A549 (cell line): ENCODE results near the gene DYNLT4. TPM values are rescaled to one million over a fixed set of nuclear protein-coding genes. Genes with fewer than 3 reads are reported as not detected.

Experiments
- ATAC-seq, 2 experiments: fragments of 200-7000 bp in 1 of 2; fragments of >200 bp in 1 of 2; cut with Nextera tagmentation in 1 of 2; cut with Tn5 transposase in 1 of 2; 3 replicates each; pipeline versions ENCODE4 v1.8.0 to v1.9.1; 2018 to 2020; ENCODE audit warnings: mild to moderate bottlenecking in 1 of 2, moderate library complexity in 1 of 2
- CTCF ChIA-PET: fragments of 300-600 bp; sonication (Branson Sonifier 250); formaldehyde crosslinking; extraction: SDS; loops from one replicate; lab custom pipeline; 2021; ENCODE audit warnings: antibody characterized with exemption, inconsistent platforms; lab: Yijun Ruan, JAX
- POLR2A ChIA-PET: fragments of 350-600 bp; formaldehyde crosslinking; extraction: SDS; loops from one replicate; lab custom pipeline; 2021; ENCODE audit warnings: antibody characterized with exemption, inconsistent platforms; lab: Yijun Ruan, JAX
- DNase-seq, 2 experiments: peaks; one replicate each; pipeline versions ENCODE4 v3.0.0 to v3.0.0-alpha.2; 2011 to 2016; ENCODE audit warnings: low read depth in 1 of 2, low spot score in 1 of 2
- FAIRE-seq: peaks from 2 replicates; lab custom pipeline; 2011; peaks lifted over from hg19 to GRCh38; lab: Jason Lieb, UNC
- H3K27ac ChIP-seq, 2 experiments: fragments of >200 bp; sonication (Bioruptor Twin); formaldehyde crosslinking; 3 replicates each; pipeline ENCODE4 v1.5.1; 2016 to 2017
- H3K4me1 ChIP-seq: fragments of >200 bp; sonication (Bioruptor Twin); formaldehyde crosslinking; 3 replicates; pipeline ENCODE4 v1.6.1; 2016
- H3K4me2 ChIP-seq: fragments of >200 bp; sonication (Bioruptor Twin); formaldehyde crosslinking; 3 replicates; pipeline ENCODE4 v1.6.1; 2016
- H3K4me3 ChIP-seq: fragments of >200 bp; sonication (Bioruptor Twin); formaldehyde crosslinking; 3 replicates; pipeline ENCODE4 v1.5.1; 2016
- H3K9me3 ChIP-seq: fragments of >200 bp; sonication (Bioruptor Twin); formaldehyde crosslinking; 3 replicates; pipeline ENCODE4 v1.6.1; 2016
- BHLHE40 ChIP-seq: IDR thresholded peaks from 2 replicates; pipeline ENCODE4 v1.6.1; 2012; ENCODE audit warnings: low read depth, low read length, inconsistent platforms
- CEBPB ChIP-seq, 2 experiments: fragments of >200 bp in 1 of 2; sonication (Bioruptor Twin) in 1 of 2; formaldehyde crosslinking in 1 of 2; IDR thresholded peaks; 2 replicates each; pipeline ENCODE4 v1.6.1; 2012 to 2016
- EHMT2 ChIP-seq: fragments of 200-600 bp; sonication (generic); IDR thresholded peaks from 2 replicates; pipeline ENCODE4 v1.6.1; 2016; ENCODE audit warnings: antibody characterized with exemption, low read depth, mild to moderate bottlenecking, moderate library complexity
- EP300 ChIP-seq, 2 experiments: fragments of >200 bp; sonication (Bioruptor Twin); formaldehyde crosslinking; IDR thresholded peaks; 2 replicates in 1 of 2; 3 replicates in 1 of 2; pipeline ENCODE4 v1.6.1; 2016 to 2017
- FOSB ChIP-seq: fragments of 250-450 bp; sonication (Bioruptor Pico); IDR thresholded peaks from 2 replicates; pipeline ENCODE4 v1.5.0; 2020; ENCODE audit warnings: mild to moderate bottlenecking, moderate library complexity
- GATA3 ChIP-seq: IDR thresholded peaks from 2 replicates; pipeline ENCODE4 v1.6.1; 2012; ENCODE audit warnings: borderline replicate concordance
- HEYL ChIP-seq: fragments of 250-450 bp; sonication (Bioruptor Pico); IDR thresholded peaks from 2 replicates; pipeline ENCODE4 v1.8.0; 2021; ENCODE audit warnings: mild to moderate bottlenecking, moderate library complexity
- JUNB ChIP-seq: fragments of >200 bp; sonication (Bioruptor Twin); formaldehyde crosslinking; IDR thresholded peaks from 2 replicates; pipeline ENCODE4 v1.6.1; 2016
- KDM1A ChIP-seq: fragments of 200-600 bp; sonication (generic); IDR thresholded peaks from 2 replicates; pipeline ENCODE4 v1.6.1; 2016; ENCODE audit warnings: low read depth, mild to moderate bottlenecking
- KDM5A ChIP-seq: fragments of 200-600 bp; sonication (generic); IDR thresholded peaks from 2 replicates; pipeline ENCODE4 v1.6.1; 2016; ENCODE audit warnings: antibody characterized with exemption, mild to moderate bottlenecking
- MAFK ChIP-seq: fragments of 450-650 bp; IDR thresholded peaks from 2 replicates; pipeline ENCODE4 v1.6.1; 2014; ENCODE audit not compliant: partially characterized antibody
- MAZ ChIP-seq: fragments of 150-350 bp; IDR thresholded peaks from 2 replicates; pipeline ENCODE4 v1.6.1; 2014; ENCODE audit warnings: antibody characterized with exemption, low read depth, low read length, borderline replicate concordance
- NFE2L2 ChIP-seq: fragments of 150-350 bp; conservative IDR thresholded peaks from 2 replicates; pipeline ENCODE4 v1.6.1; 2014; ENCODE audit warnings: low read length
- NPAS2 ChIP-seq: fragments of 250-450 bp; sonication (Bioruptor Pico); IDR thresholded peaks from 2 replicates; pipeline ENCODE4 v1.8.0; 2022; ENCODE audit warnings: mild to moderate bottlenecking, moderate library complexity, borderline replicate concordance
- POLR2A ChIP-seq: IDR thresholded peaks from 2 replicates; pipeline ENCODE4 v1.6.1; 2012; ENCODE audit warnings: mild to moderate bottlenecking, low read length
- POLR2AphosphoS2 ChIP-seq: conservative IDR thresholded peaks from 2 replicates; pipeline ENCODE4 v1.6.1; 2012; ENCODE audit warnings: low read length, improper control_type of control experiment, inconsistent platforms
- RAD21 ChIP-seq, 2 experiments: fragments of >200 bp in 1 of 2; sonication (Bioruptor Twin) in 1 of 2; formaldehyde crosslinking in 1 of 2; IDR thresholded peaks in 1 of 2; conservative IDR thresholded peaks in 1 of 2; 2 replicates in 1 of 2; 3 replicates in 1 of 2; pipeline ENCODE4 v1.6.1; 2012 to 2018; ENCODE audit warnings: inconsistent platforms in 1 of 2
- RARB ChIP-seq: fragments of 250-450 bp; sonication (Bioruptor Pico); IDR thresholded peaks from 2 replicates; pipeline ENCODE4 v1.8.0; 2021; ENCODE audit warnings: mild to moderate bottlenecking, moderate library complexity
- RFX5 ChIP-seq: fragments of 450-650 bp; IDR thresholded peaks from 2 replicates; pipeline ENCODE4 v1.7.1; 2014; ENCODE audit warnings: antibody characterized with exemption, mild to moderate bottlenecking, moderate library complexity
- SMC3 ChIP-seq: fragments of >200 bp; sonication (Bioruptor Twin); formaldehyde crosslinking; IDR thresholded peaks from 3 replicates; pipeline ENCODE4 v1.6.1; 2018; ENCODE audit warnings: inconsistent platforms
- SREBF2 ChIP-seq: fragments of 450-650 bp; IDR thresholded peaks from 2 replicates; pipeline ENCODE4 v1.6.1; 2014; ENCODE audit warnings: mild to moderate bottlenecking, moderate library complexity
- TFCP2L1 ChIP-seq: fragments of 250-450 bp; sonication (Bioruptor Pico); IDR thresholded peaks from 2 replicates; pipeline ENCODE4 v1.5.0; 2021; ENCODE audit warnings: mild to moderate bottlenecking
- TP53 ChIP-seq: fragments of 250-450 bp; sonication (Bioruptor Pico); IDR thresholded peaks from 2 replicates; pipeline ENCODE4 v1.5.0; 2021; ENCODE audit warnings: mild to moderate bottlenecking, moderate library complexity
- ZC3H11A ChIP-seq: fragments of 450-650 bp; IDR thresholded peaks from 2 replicates; pipeline ENCODE4 v1.6.1; 2014; ENCODE audit warnings: antibody characterized with exemption, mild to moderate bottlenecking
- ZFP36 ChIP-seq: fragments of 450-650 bp; IDR thresholded peaks from 2 replicates; pipeline ENCODE4 v1.6.1; 2014; ENCODE audit warnings: borderline replicate concordance; ENCODE audit not compliant: partially characterized antibody
- ZSCAN20 ChIP-seq: fragments of 250-450 bp; sonication (Bioruptor Pico); IDR thresholded peaks from 2 replicates; pipeline ENCODE4 v1.8.0; 2022; ENCODE audit warnings: mild to moderate bottlenecking, moderate library complexity
- WGBS: methylation state at CpG from one replicate; pipeline ENCODE4 v1.1.6; 2017; ENCODE audit errors: missing lambda C conversion rate; 5-methylcytosine and 5-hydroxymethylcytosine counted together
- polyA plus RNA-seq, 4 experiments: library from polyadenylated mRNA; depleted of rRNA in 3 of 4; stranded (reverse); fragments of >200 nt; fragmentation: RNase III in 1 of 4; extraction: RNeasy Plus Mini Kit Qiagen cat#74134 plus additional on column Dnase treatment in 1 of 4; gene quantifications; 2 replicates in 3 of 4; 3 replicates in 1 of 4; pipeline ENCODE4 v1.2.3, GENCODE V29; 2011 to 2017
- TF ChIP-seq, protein P1 (sequence below): fragments of 200-600 bp; sonication (generic); IDR thresholded peaks from 2 replicates; pipeline ENCODE4 v1.6.1; 2016; ENCODE audit warnings: antibody characterized with exemption, mild to moderate bottlenecking, moderate library complexity
- TF ChIP-seq, protein P2 (sequence below): fragments of >200 bp; sonication (Bioruptor Twin); formaldehyde crosslinking; IDR thresholded peaks from 3 replicates; pipeline ENCODE4 v1.6.1; 2016
- TF ChIP-seq, protein P3 (sequence below): IDR thresholded peaks from 2 replicates; pipeline ENCODE4 v1.6.1; 2012
- TF ChIP-seq, protein P4 (sequence below): fragments of 250-450 bp; sonication (Bioruptor Pico); IDR thresholded peaks from 2 replicates; pipeline ENCODE4 v1.5.0; 2021; ENCODE audit warnings: mild to moderate bottlenecking, moderate library complexity, borderline replicate concordance

The DYNLT4 gene
- polyA plus RNA-seq, 2 of the 4 experiments (the other 2 are of a cell fraction), result 0.12 to 0.21 TPM

DNA sequence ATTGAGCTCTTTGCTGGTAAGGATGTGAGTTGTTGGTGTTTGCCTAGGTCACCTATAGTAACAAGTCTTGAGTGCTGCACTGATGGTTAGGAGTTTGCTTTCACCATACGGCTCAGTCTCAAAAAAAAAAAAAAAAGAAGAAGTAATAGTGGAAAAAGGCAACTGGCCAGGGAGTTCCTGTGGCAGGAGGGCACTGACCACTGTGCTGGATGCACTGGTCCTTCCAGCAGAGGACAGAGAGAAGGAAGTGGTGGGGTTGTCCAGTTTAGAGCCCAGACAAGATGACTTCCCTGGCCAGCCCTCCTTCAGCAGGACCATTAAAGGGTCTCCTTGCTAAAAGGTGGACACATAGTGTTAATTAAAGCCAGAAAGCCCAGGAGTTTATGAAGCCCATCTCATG lies 47.8 kb upstream of the DYNLT4 start:
- no peak for FAIRE-seq
- CTCF ChIA-PET, result interaction anchor here (1.1 kb wide), 1 partner anchor 11 kb away, joined by 3 read pairs; the partner anchor contains the start of gene PTCH2
- no peak for DNase-seq
- no peak overlapping the region for H3K4me2 ChIP-seq
- no peak for ATAC-seq
- no peaks in the 10 kb centered on the region for H3K4me1 ChIP-seq
- H3K9me3 ChIP-seq, result no peaks in the 10 kb centered on the region
- no peak overlapping the region for H3K4me3 ChIP-seq
- TF ChIP-seq JUNB, result no peak
- no peak for TF ChIP-seq KDM1A
- TF ChIP-seq MAZ, result no peak
- TF ChIP-seq SMC3, result no peak
- TF ChIP-seq FOSB (CRISPR knock-in tag), result no peak
- TF ChIP-seq ZFP36, result no peak
- TF ChIP-seq NPAS2 (CRISPR knock-in tag), result no peak
- no peak for TF ChIP-seq TP53
- no peak for TF ChIP-seq RAD21 (conservative IDR thresholded peaks at IDR 0.05 in 1 of 2, IDR thresholded peaks at IDR 0.05 in 1 of 2)
- no peak for TF ChIP-seq POLR2AphosphoS2
- TF ChIP-seq CEBPB (IDR thresholded peaks at IDR 0.05), result no peak
- TF ChIP-seq KDM5A, result no peak
- TF ChIP-seq BHLHE40, result no peak
- no peak for TF ChIP-seq MAFK
- TF ChIP-seq, protein P1, sequence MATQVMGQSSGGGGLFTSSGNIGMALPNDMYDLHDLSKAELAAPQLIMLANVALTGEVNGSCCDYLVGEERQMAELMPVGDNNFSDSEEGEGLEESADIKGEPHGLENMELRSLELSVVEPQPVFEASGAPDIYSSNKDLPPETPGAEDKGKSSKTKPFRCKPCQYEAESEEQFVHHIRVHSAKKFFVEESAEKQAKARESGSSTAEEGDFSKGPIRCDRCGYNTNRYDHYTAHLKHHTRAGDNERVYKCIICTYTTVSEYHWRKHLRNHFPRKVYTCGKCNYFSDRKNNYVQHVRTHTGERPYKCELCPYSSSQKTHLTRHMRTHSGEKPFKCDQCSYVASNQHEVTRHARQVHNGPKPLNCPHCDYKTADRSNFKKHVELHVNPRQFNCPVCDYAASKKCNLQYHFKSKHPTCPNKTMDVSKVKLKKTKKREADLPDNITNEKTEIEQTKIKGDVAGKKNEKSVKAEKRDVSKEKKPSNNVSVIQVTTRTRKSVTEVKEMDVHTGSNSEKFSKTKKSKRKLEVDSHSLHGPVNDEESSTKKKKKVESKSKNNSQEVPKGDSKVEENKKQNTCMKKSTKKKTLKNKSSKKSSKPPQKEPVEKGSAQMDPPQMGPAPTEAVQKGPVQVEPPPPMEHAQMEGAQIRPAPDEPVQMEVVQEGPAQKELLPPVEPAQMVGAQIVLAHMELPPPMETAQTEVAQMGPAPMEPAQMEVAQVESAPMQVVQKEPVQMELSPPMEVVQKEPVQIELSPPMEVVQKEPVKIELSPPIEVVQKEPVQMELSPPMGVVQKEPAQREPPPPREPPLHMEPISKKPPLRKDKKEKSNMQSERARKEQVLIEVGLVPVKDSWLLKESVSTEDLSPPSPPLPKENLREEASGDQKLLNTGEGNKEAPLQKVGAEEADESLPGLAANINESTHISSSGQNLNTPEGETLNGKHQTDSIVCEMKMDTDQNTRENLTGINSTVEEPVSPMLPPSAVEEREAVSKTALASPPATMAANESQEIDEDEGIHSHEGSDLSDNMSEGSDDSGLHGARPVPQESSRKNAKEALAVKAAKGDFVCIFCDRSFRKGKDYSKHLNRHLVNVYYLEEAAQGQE, result no peak
- no peak for TF ChIP-seq ZSCAN20 (CRISPR knock-in tag)
- TF ChIP-seq SREBF2, result no peak
- TF ChIP-seq, protein P2, sequence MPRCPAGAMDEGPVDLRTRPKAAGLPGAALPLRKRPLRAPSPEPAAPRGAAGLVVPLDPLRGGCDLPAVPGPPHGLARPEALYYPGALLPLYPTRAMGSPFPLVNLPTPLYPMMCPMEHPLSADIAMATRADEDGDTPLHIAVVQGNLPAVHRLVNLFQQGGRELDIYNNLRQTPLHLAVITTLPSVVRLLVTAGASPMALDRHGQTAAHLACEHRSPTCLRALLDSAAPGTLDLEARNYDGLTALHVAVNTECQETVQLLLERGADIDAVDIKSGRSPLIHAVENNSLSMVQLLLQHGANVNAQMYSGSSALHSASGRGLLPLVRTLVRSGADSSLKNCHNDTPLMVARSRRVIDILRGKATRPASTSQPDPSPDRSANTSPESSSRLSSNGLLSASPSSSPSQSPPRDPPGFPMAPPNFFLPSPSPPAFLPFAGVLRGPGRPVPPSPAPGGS, result no peak
- TF ChIP-seq TFCP2L1 (CRISPR knock-in tag), result no peak
- TF ChIP-seq, all 56 proteins: peak for 0
- 93% methylated on average over 1 of the region's 1 CpG for WGBS
- no peak overlapping the region for H3K27ac ChIP-seq
- POLR2A ChIA-PET, result no interaction called here

DNA sequence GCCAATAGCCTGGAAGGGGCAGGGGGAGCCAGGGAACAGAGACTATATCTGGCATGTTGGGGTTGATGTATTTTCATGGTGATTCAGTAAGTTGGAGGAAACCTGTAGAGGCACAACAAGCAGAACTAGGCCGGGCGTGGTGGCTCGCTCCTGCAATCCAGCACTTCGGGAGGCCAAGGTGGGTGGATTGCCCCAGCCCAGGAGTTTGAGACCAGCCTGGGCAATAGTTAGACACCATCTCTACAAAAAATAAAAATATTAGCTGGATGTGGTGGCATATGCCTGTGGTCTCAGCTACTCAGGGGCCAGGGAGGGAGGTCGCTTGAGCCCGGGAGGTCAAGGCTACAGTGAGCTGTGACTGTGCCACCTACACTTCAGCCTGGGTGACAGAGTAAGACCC lies 46.0 kb upstream of the DYNLT4 start:
- CTCF ChIA-PET, result no interaction called here
- no peak for FAIRE-seq
- TF ChIP-seq POLR2A, result no peak
- no peak for TF ChIP-seq RFX5
- TF ChIP-seq RARB (CRISPR knock-in tag), result no peak
- no peak for TF ChIP-seq MAFK
- TF ChIP-seq, protein P3, sequence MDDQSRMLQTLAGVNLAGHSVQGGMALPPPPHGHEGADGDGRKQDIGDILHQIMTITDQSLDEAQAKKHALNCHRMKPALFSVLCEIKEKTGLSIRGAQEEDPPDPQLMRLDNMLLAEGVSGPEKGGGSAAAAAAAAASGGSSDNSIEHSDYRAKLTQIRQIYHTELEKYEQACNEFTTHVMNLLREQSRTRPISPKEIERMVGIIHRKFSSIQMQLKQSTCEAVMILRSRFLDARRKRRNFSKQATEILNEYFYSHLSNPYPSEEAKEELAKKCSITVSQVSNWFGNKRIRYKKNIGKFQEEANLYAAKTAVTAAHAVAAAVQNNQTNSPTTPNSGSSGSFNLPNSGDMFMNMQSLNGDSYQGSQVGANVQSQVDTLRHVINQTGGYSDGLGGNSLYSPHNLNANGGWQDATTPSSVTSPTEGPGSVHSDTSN, result no peak
- no peak for TF ChIP-seq HEYL (CRISPR knock-in tag)
- TF ChIP-seq SREBF2, result no peak
- TF ChIP-seq, protein P2, result no peak
- no peak for TF ChIP-seq ZC3H11A
- no peak for TF ChIP-seq EP300 (IDR thresholded peaks at IDR 0.05)
- no peak for TF ChIP-seq BHLHE40
- TF ChIP-seq, protein P4, sequence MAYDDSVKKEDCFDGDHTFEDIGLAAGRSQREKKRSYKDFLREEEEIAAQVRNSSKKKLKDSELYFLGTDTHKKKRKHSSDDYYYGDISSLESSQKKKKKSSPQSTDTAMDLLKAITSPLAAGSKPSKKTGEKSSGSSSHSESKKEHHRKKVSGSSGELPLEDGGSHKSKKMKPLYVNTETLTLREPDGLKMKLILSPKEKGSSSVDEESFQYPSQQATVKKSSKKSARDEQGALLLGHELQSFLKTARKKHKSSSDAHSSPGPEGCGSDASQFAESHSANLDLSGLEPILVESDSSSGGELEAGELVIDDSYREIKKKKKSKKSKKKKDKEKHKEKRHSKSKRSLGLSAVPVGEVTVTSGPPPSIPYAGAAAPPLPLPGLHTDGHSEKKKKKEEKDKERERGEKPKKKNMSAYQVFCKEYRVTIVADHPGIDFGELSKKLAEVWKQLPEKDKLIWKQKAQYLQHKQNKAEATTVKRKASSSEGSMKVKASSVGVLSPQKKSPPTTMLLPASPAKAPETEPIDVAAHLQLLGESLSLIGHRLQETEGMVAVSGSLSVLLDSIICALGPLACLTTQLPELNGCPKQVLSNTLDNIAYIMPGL (CRISPR knock-in tag), result no peak
- TF ChIP-seq GATA3, result no peak
- TF ChIP-seq NFE2L2, result no peak
- no peak for TF ChIP-seq EHMT2
- H3K4me2 ChIP-seq, result no peak overlapping the region
- POLR2A ChIA-PET, result no interaction called here
- no peak overlapping the region for H3K4me3 ChIP-seq
- H3K27ac ChIP-seq, result no peak overlapping the region
- DNase-seq, result no peak
- H3K9me3 ChIP-seq, result no peaks in the 10 kb centered on the region
- 89% methylated on average over 6 of the region's 6 CpGs for WGBS
- ATAC-seq, result no peak
- no peaks in the 10 kb centered on the region for H3K4me1 ChIP-seq
